Mesothelial cell of epicardium (in vitro differentiated cells): ENCODE results near the gene SCNN1G. TPM values are rescaled to one million over a fixed set of nuclear protein-coding genes. Genes with fewer than 3 reads are reported as not detected.

Source experiments
- DNase-seq, 2 experiments: peaks; one replicate each; pipeline ENCODE4 v3.0.0; 2021; ENCODE audit warnings: low spot score in 2 of 2; ENCODE audit not compliant: unreplicated experiment in 2 of 2
- H3K27ac Mint-ChIP-seq: 2 replicates; pipeline ENCODE4 v1.8.0; 2021; ENCODE audit warnings: mixed read lengths
- H3K27me3 Mint-ChIP-seq: 2 replicates; pipeline ENCODE4 v1.8.0; 2021; ENCODE audit warnings: low read depth, mixed read lengths
- H3K36me3 Mint-ChIP-seq: 2 replicates; pipeline ENCODE4 v1.8.0; 2021; ENCODE audit warnings: mixed read lengths
- H3K4me1 Mint-ChIP-seq: 2 replicates; pipeline ENCODE4 v1.8.0; 2021; ENCODE audit warnings: mixed read lengths
- H3K4me3 Mint-ChIP-seq: 2 replicates; pipeline ENCODE4 v1.8.0; 2021; ENCODE audit warnings: mild to moderate bottlenecking, moderate library complexity, mixed read lengths
- H3K9me3 Mint-ChIP-seq: 2 replicates; pipeline ENCODE4 v1.8.0; 2021; ENCODE audit warnings: mixed read lengths
- CTCF ChIP-seq: fragments of 200-600 bp; sonication (generic); IDR thresholded peaks from one replicate; pipeline ENCODE4 v1.5.0; 2021; ENCODE audit warnings: antibody characterized with exemption; ENCODE audit not compliant: unreplicated experiment
- total RNA-seq: library from RNA; stranded (reverse); gene quantifications from 3 replicates; pipeline ENCODE4 v1.2.1, GENCODE V29; 2021

The SCNN1G gene
- total RNA-seq, 1 donor from 2014 or later: not detected

- H3K27ac Mint-ChIP-seq: no peak overlapping the region
- no peak for TF ChIP-seq CTCF
- H3K4me1 Mint-ChIP-seq: peaks cover 1% of the 10 kb centered on the region
- no peaks in the 10 kb centered on the region for H3K9me3 Mint-ChIP-seq
- DNase-seq: no peak
- H3K27me3 Mint-ChIP-seq: no peaks in the 10 kb centered on the region
- no peaks in the 10 kb centered on the region for H3K36me3 Mint-ChIP-seq
- H3K4me3 Mint-ChIP-seq: no peak overlapping the region
Observed at GRCh38 chr16:23254338-23254737, 71.8 kb downstream of the SCNN1G start.

- TF ChIP-seq CTCF: no peak
- Mint-ChIP-seq H3K36me3 (no peaks in the 10 kb centered on the region), H3K4me3 (no peak overlapping the region), H3K9me3 (no peaks in the 10 kb centered on the region), H3K4me1 (peaks cover 1% of the 10 kb centered on the region), H3K27ac (no peak overlapping the region), H3K27me3 (no peaks in the 10 kb centered on the region)
- DNase-seq: no peak
Observed at GRCh38 chr16:23255000-23255399, 72.5 kb downstream of the SCNN1G start.

GRCh38 chr16:23256440-23256839 lies 73.9 kb downstream of the SCNN1G start:
- H3K9me3 Mint-ChIP-seq: no peaks in the 10 kb centered on the region
- no peak for TF ChIP-seq CTCF
- H3K27ac Mint-ChIP-seq: no peak overlapping the region

GRCh38 chr16:23257682-23258081 lies 75.1 kb downstream of the SCNN1G start:
- Mint-ChIP-seq H3K27me3 (no peaks in the 10 kb centered on the region), H3K27ac (no peak overlapping the region), H3K4me1 (peaks cover 1% of the 10 kb centered on the region), H3K9me3 (no peaks in the 10 kb centered on the region), H3K4me3 (no peak overlapping the region), H3K36me3 (no peaks in the 10 kb centered on the region)
- TF ChIP-seq CTCF: no peak
- DNase-seq: no peak

More at GRCh38 chr16:23256440-23256839, 73.9 kb downstream of the SCNN1G start:
- Mint-ChIP-seq H3K27me3 (no peaks in the 10 kb centered on the region), H3K36me3 (no peaks in the 10 kb centered on the region), H3K4me3 (no peak overlapping the region), H3K4me1 (peaks cover 1% of the 10 kb centered on the region)
- DNase-seq: no peak

- no peak overlapping the region for H3K4me3 Mint-ChIP-seq
- H3K36me3 Mint-ChIP-seq: no peaks in the 10 kb centered on the region
- no peaks in the 10 kb centered on the region for H3K9me3 Mint-ChIP-seq
- H3K27ac Mint-ChIP-seq: no peak overlapping the region
- no peak for TF ChIP-seq CTCF
- peaks cover 1% of the 10 kb centered on the region for H3K4me1 Mint-ChIP-seq
- no peaks in the 10 kb centered on the region for H3K27me3 Mint-ChIP-seq
- no peak for DNase-seq
Observed at GRCh38 chr16:23258919-23259237, 76.3 kb downstream of the SCNN1G start.

Other genes with a start within 250 kb of the SCNN1G start
- gene USP31, start 33.3 kb upstream of the SCNN1G start, total RNA-seq: 12.3 to 13.7 TPM (median 13.0 TPM) in 3 replicates
- gene SCNN1B, start 119.6 kb downstream of the SCNN1G start, total RNA-seq: not detected in 3 replicates